Retinal pigment epithelial cell (primary cell): ENCODE results near the gene COMT.
A peak's percentile ranks its signal among the peaks of the same experiment; 100 is the strongest.

Source experiments
- DNase-seq: peaks from one replicate; pipeline ENCODE4 v3.0.0-alpha.2; 2010; ENCODE audit warnings: low read depth
- H3K4me3 ChIP-seq: 2 replicates; pipeline ENCODE4 v1.5.1; 2011; ENCODE audit warnings: mild to moderate bottlenecking, low read length, control low read depth, moderate library complexity
- CTCF ChIP-seq: conservative IDR thresholded peaks from 2 replicates; pipeline ENCODE4 v1.5.1; 2011; ENCODE audit warnings: low read depth, low read length, control low read depth, inconsistent platforms

COMT gene

DNA sequence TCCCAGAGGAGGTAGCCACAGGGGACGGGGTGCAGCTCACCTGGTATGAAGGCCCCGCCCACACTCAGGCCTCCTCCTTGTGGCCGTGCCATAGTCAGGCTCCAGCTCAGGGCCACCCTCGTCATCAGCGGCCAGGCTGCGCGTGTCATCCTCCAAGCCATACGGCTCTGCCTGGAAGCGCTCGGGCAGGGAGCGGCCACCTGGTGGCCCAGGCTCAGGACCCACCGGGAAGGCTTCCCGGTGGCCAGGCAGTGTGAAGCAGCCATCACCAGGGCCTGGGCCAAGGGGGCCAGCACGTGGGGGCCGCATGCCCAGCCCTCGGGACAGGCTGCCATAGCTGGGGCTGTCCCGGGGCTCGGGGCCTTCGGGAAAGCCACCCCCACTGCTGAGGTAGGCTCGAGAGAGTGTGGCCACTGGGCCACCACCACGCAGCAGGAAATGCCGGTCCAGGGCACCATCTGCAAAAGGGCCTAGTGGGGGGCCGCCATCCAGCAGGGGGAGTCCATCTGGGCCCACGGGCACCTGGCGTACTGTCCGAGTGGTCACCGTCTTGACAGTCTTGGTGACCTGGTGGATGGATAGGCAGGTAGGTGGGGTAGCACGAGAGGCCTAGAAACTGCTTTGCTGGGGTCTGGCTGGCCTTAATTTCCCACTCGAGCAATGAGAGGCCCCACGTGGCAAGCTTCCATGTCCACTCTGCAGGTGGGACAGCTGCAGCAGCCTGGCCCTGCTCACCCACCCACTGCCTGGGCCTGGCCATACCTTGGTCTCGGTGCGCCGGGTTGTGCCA, 39.8 kb downstream of the COMT start:
- TF ChIP-seq CTCF: no peak
- no peak for DNase-seq
- H3K4me3 ChIP-seq: no peak overlapping the region

- no peak for TF ChIP-seq CTCF
- DNase-seq: no peak
- no peak overlapping the region for H3K4me3 ChIP-seq
These were observed 40.7 kb downstream of the COMT start for GRCh38 chr22:19981961-19982920.

DNA sequence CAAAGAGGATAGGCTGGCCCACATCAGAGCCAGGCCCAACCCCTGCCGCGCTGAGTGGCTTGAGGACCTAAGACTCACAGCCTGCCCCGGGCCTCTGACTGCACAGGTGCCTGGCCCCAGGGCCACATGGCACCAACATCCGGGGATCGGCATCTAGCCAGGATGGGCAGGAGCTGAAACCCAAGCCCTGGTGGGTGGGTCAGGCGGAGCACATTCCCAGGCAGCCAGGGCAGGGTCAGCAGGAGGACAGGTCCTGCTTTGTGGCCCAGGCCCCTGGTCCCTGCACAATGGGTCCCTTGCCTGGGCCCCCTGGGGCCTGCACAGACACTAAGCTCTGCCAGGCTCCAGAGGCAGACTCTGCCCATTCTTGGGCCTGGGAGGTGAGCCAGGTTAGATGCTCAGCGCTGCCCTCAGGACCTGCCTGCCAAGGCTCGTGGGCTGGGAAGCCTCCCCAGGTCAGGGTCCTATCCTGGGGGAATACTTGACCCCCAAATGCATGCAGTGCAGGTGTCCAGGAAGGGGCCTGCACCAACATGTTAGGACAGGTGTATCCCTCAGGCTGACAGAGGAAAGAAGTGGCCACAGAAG, 41.5 kb downstream of the COMT start:
- no peak for TF ChIP-seq CTCF
- H3K4me3 ChIP-seq: no peak overlapping the region
- no peak for DNase-seq

GRCh38 chr22:19983741-19984140, 42.2 kb downstream of the COMT start:
- DNase-seq: no peak
- TF ChIP-seq CTCF: no peak
- no peak overlapping the region for H3K4me3 ChIP-seq

- no peak overlapping the region for H3K4me3 ChIP-seq
- TF ChIP-seq CTCF: no peak
- DNase-seq: peak; percentile 30
These were observed 42.7 kb downstream of the COMT start for GRCh38 chr22:19984201-19984753.

- H3K4me3 ChIP-seq: peak overlapping the region; percentile 65
- TF ChIP-seq CTCF: no peak
- no peak for DNase-seq
These were observed 43.6 kb downstream of the COMT start for GRCh38 chr22:19984851-19985811.
